Subcutaneous abdominal adipose tissue (tissue), 5 donors: ENCODE data around the gene NDUFA5.
"Not testable (repeated sequence)": the region's sequence is repeated elsewhere in the genome, so short reads cannot be mapped to it uniquely, and the experiment has no call there.

Experiments
- H3K27ac ChIP-seq: one replicate; pipeline ENCODE4 v1.7.0; 2013; ENCODE audit warnings: low read depth, mild to moderate bottlenecking, inconsistent platforms, low read length, moderate library complexity
- H3K27me3 ChIP-seq, 5 donors: one replicate each; pipeline ENCODE4 v1.7.0; 2013; ENCODE audit warnings: low read length in 5 of 5, inconsistent platforms in 1 of 5; ENCODE audit not compliant: control insufficient read depth in 5 of 5, insufficient read depth in 4 of 5
- H3K36me3 ChIP-seq, 5 donors: one replicate each; pipeline ENCODE4 v1.7.0; 2013; ENCODE audit warnings: low read length in 5 of 5; ENCODE audit not compliant: control insufficient read depth in 5 of 5, insufficient read depth in 5 of 5
- H3K4me1 ChIP-seq, 5 donors: one replicate each; pipeline ENCODE4 v1.7.0; 2013; ENCODE audit warnings: low read length in 5 of 5, mild to moderate bottlenecking in 3 of 5, moderate library complexity in 1 of 5; ENCODE audit not compliant: control insufficient read depth in 5 of 5, insufficient read depth in 5 of 5
- H3K4me3 ChIP-seq, 5 donors: one replicate each; pipeline ENCODE4 v1.7.0; 2013; ENCODE audit warnings: low read length in 5 of 5, low read depth in 1 of 5
- H3K9ac ChIP-seq, 5 donors: one replicate each; pipeline ENCODE4 v1.7.0; 2013; ENCODE audit warnings: low read length in 5 of 5, mild to moderate bottlenecking in 4 of 5, moderate library complexity in 3 of 5
- H3K9me3 ChIP-seq, 5 donors: one replicate each; pipeline ENCODE4 v1.7.0; 2013; ENCODE audit warnings: low read length in 5 of 5; ENCODE audit not compliant: control insufficient read depth in 5 of 5
- donor health status: healthy.
- donor health status: healthy.
- donor health status: healthy.
- donor health status: healthy.
- donor health status: healthy.

NDUFA5 gene

GRCh38 chr7:123562121-123562520 is 4.5 kb upstream of the NDUFA5 start:
- no peaks in the 10 kb centered on the region for H3K36me3 ChIP-seq
- H3K9ac ChIP-seq = no peak overlapping the region
- H3K27me3 ChIP-seq = no peaks in the 10 kb centered on the region
- no peaks in the 10 kb centered on the region for H3K9me3 ChIP-seq
- H3K27ac ChIP-seq = no peak overlapping the region
- H3K4me3 ChIP-seq = no peak overlapping the region
- H3K4me1 ChIP-seq = peaks cover 0 to 7% (median 4%) of the 10 kb centered on the region in 5 donors

GRCh38 chr7:123558289-123558874 is 764 bp upstream of the NDUFA5 start:
- H3K27ac ChIP-seq = peak overlapping the region; percentile 84
- H3K9ac ChIP-seq = peak overlapping the region; percentile 51 to 95 (median 93)
- no peaks in the 10 kb centered on the region for H3K27me3 ChIP-seq
- peak overlapping the region; percentile 82 to 99 (median 96) for H3K4me3 ChIP-seq
- H3K36me3 ChIP-seq = peaks cover 0 to 11% (median 2%) of the 10 kb centered on the region in 5 donors
- H3K9me3 ChIP-seq = no peaks in the 10 kb centered on the region
- peaks cover 0 to 24% (median 19%) of the 10 kb centered on the region in 5 donors for H3K4me1 ChIP-seq

- peak overlapping the region; percentile 84 for H3K27ac ChIP-seq
- peaks cover 0 to 24% (median 19%) of the 10 kb centered on the region in 5 donors for H3K4me1 ChIP-seq
- H3K27me3 ChIP-seq = no peaks in the 10 kb centered on the region
- H3K4me3 ChIP-seq = peak overlapping the region; percentile 82 to 99 (median 96)
- peaks cover 0 to 13% (median 11%) of the 10 kb centered on the region in 5 donors for H3K36me3 ChIP-seq
- no peaks in the 10 kb centered on the region for H3K9me3 ChIP-seq
- H3K9ac ChIP-seq = peak overlapping the region; percentile 53 to 95 (median 93)
Observed at GRCh38 chr7:123557016-123557397, 611 bp downstream of the NDUFA5 start.

GRCh38 chr7:123555484-123555883 is 2.1 kb downstream of the NDUFA5 start:
- peaks cover 0 to 13% (median 11%) of the 10 kb centered on the region in 5 donors for H3K36me3 ChIP-seq
- H3K4me1 ChIP-seq = peaks cover 0 to 24% (median 19%) of the 10 kb centered on the region in 5 donors
- H3K9me3 ChIP-seq = no peaks in the 10 kb centered on the region
- H3K4me3 ChIP-seq = no peak overlapping the region
- H3K9ac ChIP-seq = no peak overlapping the region
- no peak overlapping the region for H3K27ac ChIP-seq
- H3K27me3 ChIP-seq = no peaks in the 10 kb centered on the region

GRCh38 chr7:123553159-123553558 is 4.5 kb downstream of the NDUFA5 start:
- Histone ChIP-seq H3K4me1 (peaks cover 0 to 21% (median 19%) of the 10 kb centered on the region in 5 donors), H3K9me3 (no peaks in the 10 kb centered on the region)

GRCh38 chr7:123552641-123553040 is 5.0 kb downstream of the NDUFA5 start:
- Histone ChIP-seq H3K9ac (no peak overlapping the region), H3K4me3 (no peak overlapping the region), H3K9me3 (no peaks in the 10 kb centered on the region), H3K4me1 (peaks cover 0 to 20% (median 17%) of the 10 kb centered on the region in 5 donors), H3K27me3 (no peaks in the 10 kb centered on the region), H3K27ac (no peak overlapping the region), H3K36me3 (peaks cover 10 to 26% (median 18%) of the 10 kb centered on the region in 5 donors)

More at GRCh38 chr7:123553159-123553558, 4.5 kb downstream of the NDUFA5 start:
- H3K9ac ChIP-seq = no peak overlapping the region
- H3K36me3 ChIP-seq = peaks cover 10 to 26% (median 18%) of the 10 kb centered on the region in 5 donors
- H3K27me3 ChIP-seq = no peaks in the 10 kb centered on the region
- H3K27ac ChIP-seq = no peak overlapping the region
- no peak overlapping the region for H3K4me3 ChIP-seq

GRCh38 chr7:123552134-123552533 is 5.5 kb downstream of the NDUFA5 start:
- H3K27ac ChIP-seq, H3K27me3 ChIP-seq, H3K4me3 ChIP-seq, H3K9ac ChIP-seq, H3K9me3 ChIP-seq: not testable (repeated sequence)
- Histone ChIP-seq H3K4me1 (peaks cover 0 to 20% (median 17%) of the 10 kb centered on the region in 5 donors), H3K36me3 (peaks cover 10 to 30% (median 18%) of the 10 kb centered on the region in 5 donors)

- Histone ChIP-seq H3K9me3 (no peaks in the 10 kb centered on the region), H3K4me1 (peaks cover 0 to 6% (median 4%) of the 10 kb centered on the region in 5 donors), H3K9ac (no peak overlapping the region), H3K27ac (no peak overlapping the region), H3K27me3 (no peaks in the 10 kb centered on the region), H3K4me3 (no peak overlapping the region), H3K36me3 (peaks cover 10 to 32% (median 15%) of the 10 kb centered on the region in 5 donors)
Observed at GRCh38 chr7:123548406-123548805, 9.2 kb downstream of the NDUFA5 start.

GRCh38 chr7:123539871-123540270 is 17.7 kb downstream of the NDUFA5 start:
- no peak overlapping the region for H3K4me3 ChIP-seq
- H3K27ac ChIP-seq = no peak overlapping the region
- no peaks in the 10 kb centered on the region for H3K27me3 ChIP-seq
- peaks cover 0 to 10% (median 0%) of the 10 kb centered on the region in 5 donors for H3K36me3 ChIP-seq
- H3K9ac ChIP-seq = no peak overlapping the region
- H3K4me1 ChIP-seq = peaks cover 0 to 4% (median 0%) of the 10 kb centered on the region in 5 donors
- H3K9me3 ChIP-seq = no peaks in the 10 kb centered on the region

GRCh38 chr7:123538897-123539296 is 18.7 kb downstream of the NDUFA5 start:
- Histone ChIP-seq H3K9ac (no peak overlapping the region), H3K36me3 (peaks cover 0 to 10% (median 0%) of the 10 kb centered on the region in 5 donors), H3K27ac (no peak overlapping the region), H3K27me3 (no peaks in the 10 kb centered on the region), H3K4me3 (no peak overlapping the region), H3K4me1 (peaks cover 0 to 9% (median 4%) of the 10 kb centered on the region in 5 donors), H3K9me3 (no peaks in the 10 kb centered on the region)
